Activated CD4-positive, alpha-beta T cell treated with anti-CD3 and anti-CD28 coated beads, Interleukin-2, amount 10 ng/mL, durations not matched to agents 7 days and 5 days (primary cell): ENCODE results near the gene CLK1. TPM values are rescaled to one million over a fixed set of nuclear protein-coding genes. Genes with fewer than 3 reads are reported as not detected.

Experiments
- CTCF ChIA-PET: fragments of 350-600 bp; sonication (Branson Sonifier 250); formaldehyde crosslinking; loops from one replicate; lab custom pipeline; 2021; ENCODE audit warnings: antibody characterized with exemption; lab: Charles Lee
- POLR2A ChIA-PET: fragments of 350-600 bp; sonication (Branson Sonifier 250); formaldehyde crosslinking; loops from one replicate; lab custom pipeline; 2021; ENCODE audit warnings: antibody characterized with exemption; lab: Charles Lee
- DNase-seq: peaks from one replicate; pipeline ENCODE4 v3.0.0-alpha.2; 2020
- H3K27ac Mint-ChIP-seq: one replicate; pipeline ENCODE4 v1.8.0; 2021; ENCODE audit warnings: mild to moderate bottlenecking, moderate library complexity, mixed read lengths
- H3K27me3 Mint-ChIP-seq: one replicate; pipeline ENCODE4 v1.8.0; 2021; ENCODE audit warnings: mixed read lengths
- H3K36me3 Mint-ChIP-seq: one replicate; pipeline ENCODE4 v1.8.0; 2021; ENCODE audit warnings: low read depth, mixed read lengths
- H3K4me1 Mint-ChIP-seq: one replicate; pipeline ENCODE4 v1.8.0; 2021; ENCODE audit warnings: mixed read lengths
- H3K4me3 Mint-ChIP-seq: one replicate; pipeline ENCODE4 v1.8.0; 2021; ENCODE audit warnings: mild to moderate bottlenecking, moderate library complexity, mixed read lengths
- H3K9me3 Mint-ChIP-seq: one replicate; pipeline ENCODE4 v1.8.0; 2021; ENCODE audit warnings: mixed read lengths
- total RNA-seq, 2 experiments: library from RNA; stranded (reverse); gene quantifications; one replicate each; pipeline ENCODE4 v1.2.3, GENCODE V29; 2021

The CLK1 gene
- total RNA-seq, 2 experiments from 2014 or later: 120 to 142 TPM

DNA sequence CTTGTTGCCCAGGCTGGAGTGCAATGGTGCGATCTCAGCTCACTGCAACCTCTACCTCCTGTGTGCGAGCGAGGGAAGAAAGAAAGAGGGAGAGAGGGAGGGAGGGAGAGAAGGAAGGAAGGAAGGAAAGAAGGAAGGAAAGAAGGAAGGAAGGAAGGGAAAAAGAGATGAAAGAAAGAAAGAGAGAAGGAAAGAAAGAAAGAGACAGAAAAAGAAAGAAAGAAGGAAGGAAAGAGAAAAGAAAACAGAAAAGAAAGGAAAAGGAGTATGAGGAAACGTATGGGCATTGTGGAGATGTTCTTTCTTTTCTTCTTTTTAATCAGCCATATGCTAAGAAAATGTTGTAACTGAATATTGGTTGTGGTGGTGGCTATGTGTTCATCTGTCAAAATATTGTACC is 16.5 kb downstream of the CLK1 start:
- no peak overlapping the region for H3K27ac Mint-ChIP-seq
- CTCF ChIA-PET: interaction anchor here (1.4 to 2.4 kb wide), 2 partner anchors 10 to 34 kb away, joined by 3 to 13 read pairs; no protein-coding TSS in a partner anchor
- H3K4me1 Mint-ChIP-seq: no peaks in the 10 kb centered on the region
- no peak overlapping the region for H3K4me3 Mint-ChIP-seq
- DNase-seq: no peak
- H3K27me3 Mint-ChIP-seq: no peaks in the 10 kb centered on the region
- POLR2A ChIA-PET: interaction anchor here (0.7 kb wide), 1 partner anchor 279 kb away, joined by 6 read pairs; no protein-coding TSS in a partner anchor
- H3K9me3 Mint-ChIP-seq: no peaks in the 10 kb centered on the region
- peaks cover 28% of the 10 kb centered on the region for H3K36me3 Mint-ChIP-seq

DNA sequence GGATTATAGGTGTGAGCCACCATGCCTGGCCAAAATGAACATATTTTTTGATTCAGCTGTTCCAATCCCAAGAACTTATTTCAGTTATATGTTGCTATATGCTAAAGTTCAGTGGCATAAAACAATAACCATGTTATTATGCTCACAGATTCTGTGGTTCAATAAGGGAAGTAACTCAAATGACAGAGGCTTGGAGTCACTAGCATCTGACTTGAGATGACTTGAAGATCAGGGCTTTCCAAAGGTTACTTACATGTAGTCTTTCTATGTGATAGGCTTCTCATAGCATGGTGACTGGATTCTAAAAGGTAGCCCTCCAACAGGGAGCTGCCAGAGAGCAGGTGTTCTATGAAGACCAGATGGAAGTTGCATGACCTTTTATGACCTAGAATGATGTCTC is 17.2 kb downstream of the CLK1 start:
- CTCF ChIA-PET: interaction anchor here (0.7 kb wide), 1 partner anchor 320 kb away, joined by 3 read pairs; no protein-coding TSS in a partner anchor
- POLR2A ChIA-PET: no interaction called here
- Mint-ChIP-seq H3K4me3 (no peak overlapping the region), H3K27ac (no peak overlapping the region), H3K36me3 (peaks cover 21% of the 10 kb centered on the region), H3K9me3 (no peaks in the 10 kb centered on the region), H3K27me3 (no peaks in the 10 kb centered on the region), H3K4me1 (no peaks in the 10 kb centered on the region)
- DNase-seq: no peak

DNA sequence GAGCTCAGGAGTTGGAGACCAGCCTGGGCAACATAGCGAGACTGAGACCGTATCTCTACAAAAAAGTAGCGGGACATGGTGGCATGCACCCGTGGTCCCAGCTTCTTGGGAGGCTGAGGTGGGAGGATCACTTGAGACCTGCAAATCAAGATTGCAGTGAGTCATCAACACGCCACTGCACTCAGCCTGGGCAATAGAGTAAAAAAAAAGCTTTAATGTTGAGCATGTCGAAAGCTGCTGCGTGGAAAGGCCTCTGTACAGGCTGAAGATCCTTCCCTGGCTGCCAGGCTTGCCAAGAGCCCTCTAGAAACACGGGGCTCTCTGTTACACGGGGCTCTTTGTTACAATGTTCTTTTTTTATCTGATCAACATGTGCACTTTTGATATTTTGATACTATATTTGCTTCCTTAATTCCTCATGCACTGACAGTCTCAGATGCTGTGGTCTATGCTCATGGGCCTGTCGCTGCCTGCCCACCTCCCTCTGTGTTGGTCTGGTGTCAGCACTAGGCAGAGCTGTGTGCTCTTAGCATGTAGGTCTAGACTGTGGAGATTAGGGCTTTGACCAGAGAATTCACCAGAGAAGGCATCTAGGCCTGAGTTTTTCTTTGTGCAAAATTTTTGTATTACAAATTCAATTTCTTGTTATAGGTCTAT is 18.7 kb downstream of the CLK1 start:
- Mint-ChIP-seq H3K27ac (no peak overlapping the region), H3K36me3 (peaks cover 6% of the 10 kb centered on the region), H3K27me3 (no peaks in the 10 kb centered on the region), H3K4me1 (no peaks in the 10 kb centered on the region), H3K9me3 (no peaks in the 10 kb centered on the region), H3K4me3 (no peak overlapping the region)
- ChIA-PET CTCF (interaction anchor here (0.7 to 1.9 kb wide), 8 partner anchors 8 to 91 kb away, joined by 3 to 6 read pairs (median 4); no protein-coding TSS in a partner anchor), POLR2A (no interaction called here)
- no peak for DNase-seq

DNA sequence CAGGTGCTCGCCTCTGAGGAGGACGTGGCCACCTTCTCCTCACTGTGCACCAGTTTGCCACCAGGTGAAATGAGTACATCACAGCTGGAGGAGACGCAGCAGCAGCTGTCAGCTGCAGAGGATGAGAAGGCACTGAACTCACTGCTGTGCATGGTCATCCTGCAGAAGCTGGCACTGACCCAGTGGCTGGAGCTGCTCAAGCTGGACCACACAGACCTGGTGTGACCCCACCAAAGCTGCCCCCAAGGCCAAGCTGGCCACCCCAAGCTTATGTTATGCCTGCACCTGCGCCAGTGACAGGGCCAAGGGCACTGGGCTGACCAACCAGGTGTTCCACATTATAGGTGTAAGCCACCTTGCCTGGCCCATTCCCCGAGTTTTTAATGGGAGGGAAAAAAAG is 19.3 kb downstream of the CLK1 start:
- Mint-ChIP-seq H3K4me3 (no peak overlapping the region), H3K9me3 (no peaks in the 10 kb centered on the region), H3K27me3 (no peaks in the 10 kb centered on the region), H3K27ac (no peak overlapping the region), H3K4me1 (no peaks in the 10 kb centered on the region), H3K36me3 (peaks cover under 1% of the 10 kb centered on the region)
- CTCF ChIA-PET: interaction anchor here (0.7 to 1.9 kb wide), 7 partner anchors 8 to 31 kb away, joined by 3 to 6 read pairs (median 4); no protein-coding TSS in a partner anchor
- DNase-seq: no peak
- POLR2A ChIA-PET: no interaction called here

DNA sequence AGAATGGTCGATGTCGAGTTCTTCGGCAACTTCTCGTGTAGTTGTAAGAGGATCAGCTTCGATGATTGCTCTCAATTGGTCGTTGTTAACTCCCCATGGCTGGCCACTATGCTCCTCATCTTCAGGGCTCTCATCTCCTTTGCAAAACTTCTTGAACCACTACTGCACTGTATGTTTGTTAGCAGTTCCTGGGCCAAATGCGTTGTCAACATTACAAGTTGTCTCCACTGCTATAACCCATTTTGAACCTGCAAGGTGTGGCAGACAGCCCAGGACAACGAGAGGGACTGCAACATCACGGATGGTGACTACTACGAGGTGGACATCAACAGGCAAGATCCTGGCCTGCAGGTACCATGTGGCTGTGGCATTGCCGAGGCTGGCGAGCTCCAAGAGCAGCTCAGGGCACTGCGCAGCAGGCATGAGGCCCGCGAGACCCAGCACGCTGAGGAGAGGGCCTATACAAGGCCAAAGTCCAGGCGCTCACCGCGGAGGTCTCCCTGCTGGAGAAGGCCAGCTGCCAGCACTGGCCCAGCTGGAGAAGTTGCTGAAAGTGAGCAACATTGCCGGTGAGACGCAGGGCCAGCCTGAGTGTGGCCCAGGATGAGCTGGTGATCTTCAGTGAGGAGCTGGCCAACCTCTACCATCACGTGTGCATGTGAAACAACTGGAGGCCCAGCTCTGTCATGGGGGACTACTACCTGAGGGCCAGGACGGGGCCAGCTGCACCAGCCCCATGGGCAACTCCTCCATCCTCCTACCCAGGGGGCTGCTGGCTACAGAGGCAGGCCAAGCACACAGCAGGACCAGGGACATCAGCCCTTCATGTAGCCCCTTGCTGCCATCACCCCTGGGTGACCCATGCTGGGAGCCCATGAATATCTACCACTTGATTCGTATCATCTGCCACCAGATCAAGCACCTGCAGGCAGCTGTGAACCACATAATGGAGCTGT is 20.2 kb downstream of the CLK1 start:
- H3K36me3 Mint-ChIP-seq: no peaks in the 10 kb centered on the region
- H3K4me1 Mint-ChIP-seq: no peaks in the 10 kb centered on the region
- no peak overlapping the region for H3K4me3 Mint-ChIP-seq
- ChIA-PET POLR2A (no interaction called here), CTCF (interaction anchor here (0.6 to 1.9 kb wide), 5 partner anchors 9 to 87 kb away, joined by 3 to 6 read pairs (median 4); no protein-coding TSS in a partner anchor)
- no peaks in the 10 kb centered on the region for H3K27me3 Mint-ChIP-seq
- H3K9me3 Mint-ChIP-seq: peaks cover 2% of the 10 kb centered on the region
- no peak overlapping the region for H3K27ac Mint-ChIP-seq
- no peak for DNase-seq

DNA sequence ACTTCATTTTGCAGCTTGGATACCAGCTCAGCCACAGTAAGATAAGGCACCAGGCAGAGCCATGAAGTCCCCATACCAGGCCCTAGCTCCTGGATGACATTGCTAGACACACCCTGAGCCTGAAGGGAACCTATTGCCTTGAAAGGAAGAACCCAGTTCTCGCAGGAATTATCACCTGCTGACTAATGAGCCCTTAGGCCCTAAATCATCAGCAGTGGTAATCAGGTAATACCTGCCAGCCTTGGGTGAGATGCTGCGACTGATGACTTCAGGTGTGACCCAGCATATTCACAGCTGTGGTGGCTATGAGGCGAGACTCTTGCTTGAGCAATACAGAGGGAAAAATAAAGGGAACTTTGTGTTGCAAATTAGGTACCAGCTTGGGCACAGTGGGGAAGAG is 24.9 kb downstream of the CLK1 start:
- Mint-ChIP-seq H3K36me3 (peaks cover 1% of the 10 kb centered on the region), H3K4me3 (no peak overlapping the region), H3K27me3 (no peaks in the 10 kb centered on the region), H3K27ac (no peak overlapping the region), H3K9me3 (peaks cover 10% of the 10 kb centered on the region), H3K4me1 (no peaks in the 10 kb centered on the region)
- CTCF ChIA-PET: interaction anchor here (1.4 to 1.7 kb wide), 2 partner anchors 12 to 22 kb away, joined by 3 to 4 read pairs; no protein-coding TSS in a partner anchor
- DNase-seq: no peak
- POLR2A ChIA-PET: no interaction called here

DNA sequence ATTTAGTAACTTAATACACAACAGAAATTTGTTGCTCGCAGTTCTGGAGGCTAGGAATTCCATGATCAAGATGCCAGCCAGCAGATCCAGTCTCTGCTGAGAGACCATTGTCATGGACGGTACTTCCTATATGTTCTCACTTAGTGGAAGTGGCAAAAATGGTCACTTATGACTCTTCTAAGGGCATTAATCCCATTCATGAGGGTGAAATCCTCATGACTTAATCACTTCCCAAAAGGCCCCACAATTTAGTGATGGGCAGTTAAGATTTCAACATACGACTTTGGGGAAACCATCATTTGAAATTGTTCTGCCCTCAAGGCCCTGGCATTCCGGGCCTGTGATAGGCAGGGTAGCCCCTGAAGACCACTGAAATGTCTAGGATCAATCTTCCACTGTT is 29.8 kb downstream of the CLK1 start:
- no peak overlapping the region for H3K4me3 Mint-ChIP-seq
- H3K36me3 Mint-ChIP-seq: peaks cover 1% of the 10 kb centered on the region
- no peaks in the 10 kb centered on the region for H3K4me1 Mint-ChIP-seq
- DNase-seq: no peak
- H3K27ac Mint-ChIP-seq: no peak overlapping the region
- POLR2A ChIA-PET: no interaction called here
- CTCF ChIA-PET: interaction anchor here (1.2 to 1.3 kb wide), 2 partner anchors 8 to 11 kb away, joined by 3 to 5 read pairs; no protein-coding TSS in a partner anchor
- peaks cover 12% of the 10 kb centered on the region for H3K9me3 Mint-ChIP-seq
- H3K27me3 Mint-ChIP-seq: no peaks in the 10 kb centered on the region

DNA sequence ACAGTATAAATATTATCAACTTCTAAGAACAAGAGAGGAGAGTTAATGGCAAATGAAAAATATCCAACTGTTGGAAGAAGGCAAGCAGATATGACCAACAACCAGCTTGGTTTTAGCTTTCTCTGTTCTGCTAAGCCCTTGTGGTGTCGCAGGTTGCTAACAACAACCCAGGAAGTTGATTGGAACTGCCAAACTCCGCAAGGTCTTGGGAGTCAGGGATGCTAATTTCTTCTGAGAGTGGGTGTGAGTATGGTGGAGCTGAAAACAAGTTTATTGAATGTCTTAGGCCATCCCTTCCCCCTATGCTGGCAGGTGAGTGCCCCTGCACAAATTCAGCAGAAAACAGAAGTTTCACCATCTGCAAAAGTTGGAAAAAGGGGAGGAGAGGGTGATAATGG is 35.2 kb downstream of the CLK1 start:
- peaks cover 3% of the 10 kb centered on the region for H3K36me3 Mint-ChIP-seq
- DNase-seq: no peak
- no peaks in the 10 kb centered on the region for H3K4me1 Mint-ChIP-seq
- H3K27me3 Mint-ChIP-seq: no peaks in the 10 kb centered on the region
- no peak overlapping the region for H3K27ac Mint-ChIP-seq
- no peak overlapping the region for H3K4me3 Mint-ChIP-seq
- ChIA-PET CTCF (interaction anchor here (0.9 kb wide), 1 partner anchor 10 kb away, joined by 4 read pairs; no protein-coding TSS in a partner anchor), POLR2A (no interaction called here)
- peaks cover 2% of the 10 kb centered on the region for H3K9me3 Mint-ChIP-seq

DNA sequence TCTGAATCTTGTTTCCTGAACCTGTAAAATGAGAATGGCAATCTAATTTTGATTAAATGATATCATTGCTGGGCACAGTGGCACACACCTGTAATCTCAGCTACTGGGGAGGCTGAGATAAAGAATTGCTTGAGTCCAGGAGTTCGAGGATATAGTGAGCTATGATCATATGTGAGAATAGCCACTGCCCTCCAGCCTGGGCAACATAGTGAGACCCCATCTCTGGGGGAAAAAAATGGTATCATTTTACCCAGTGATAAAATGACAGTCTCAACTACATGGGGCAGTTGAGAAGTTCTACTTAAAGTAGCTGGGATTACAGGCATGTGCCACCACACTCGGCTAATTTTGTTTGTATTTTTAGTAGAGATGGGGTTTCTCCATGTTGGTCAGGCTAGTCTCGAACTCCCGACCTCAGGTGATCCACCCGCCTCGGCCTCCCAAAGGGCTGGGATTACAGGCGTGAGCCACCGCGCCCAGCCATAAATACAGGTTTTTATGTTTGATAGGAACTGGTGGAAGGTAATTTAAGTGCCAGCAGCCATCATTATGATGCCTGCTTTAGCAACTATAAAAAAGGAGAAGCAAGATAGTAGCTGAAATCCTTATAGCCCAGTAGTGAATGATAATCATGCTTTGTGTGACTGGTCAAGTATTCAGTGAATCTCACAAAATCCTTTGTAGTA is 35.7 kb downstream of the CLK1 start:
- no peak for DNase-seq
- ChIA-PET POLR2A (no interaction called here), CTCF (interaction anchor here (0.7 to 2.3 kb wide), 4 partner anchors 10 to 115 kb away, joined by 3 to 8 read pairs (median 5); no protein-coding TSS in a partner anchor)
- H3K36me3 Mint-ChIP-seq: peaks cover 3% of the 10 kb centered on the region
- peaks cover 2% of the 10 kb centered on the region for H3K9me3 Mint-ChIP-seq
- no peak overlapping the region for H3K4me3 Mint-ChIP-seq
- no peaks in the 10 kb centered on the region for H3K4me1 Mint-ChIP-seq
- no peaks in the 10 kb centered on the region for H3K27me3 Mint-ChIP-seq
- no peak overlapping the region for H3K27ac Mint-ChIP-seq

DNA sequence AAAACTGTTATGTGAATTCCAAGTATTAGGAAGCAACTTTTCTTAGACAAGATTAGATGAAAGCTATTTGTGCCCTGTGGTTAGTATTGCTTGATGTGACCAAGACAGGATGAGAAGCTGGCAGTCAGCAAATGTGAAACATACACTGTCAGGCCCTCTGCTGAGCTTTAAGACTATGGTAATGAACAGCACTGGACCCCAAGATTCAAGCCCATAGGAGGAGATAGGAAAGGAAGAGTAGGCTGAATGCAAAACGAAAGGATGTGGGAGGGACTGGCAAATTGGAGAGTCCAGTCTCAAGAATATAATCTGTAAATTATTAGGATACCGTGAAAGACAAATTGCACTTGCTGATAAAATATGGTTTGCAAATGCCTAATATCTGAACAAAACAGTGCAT is 36.4 kb downstream of the CLK1 start:
- POLR2A ChIA-PET: no interaction called here
- no peaks in the 10 kb centered on the region for H3K9me3 Mint-ChIP-seq
- no peaks in the 10 kb centered on the region for H3K27me3 Mint-ChIP-seq
- H3K27ac Mint-ChIP-seq: no peak overlapping the region
- no peak for DNase-seq
- CTCF ChIA-PET: interaction anchor here (0.7 to 2.3 kb wide), 5 partner anchors 9 to 115 kb away, joined by 3 to 8 read pairs (median 4); no protein-coding TSS in a partner anchor
- no peaks in the 10 kb centered on the region for H3K4me1 Mint-ChIP-seq
- no peak overlapping the region for H3K4me3 Mint-ChIP-seq
- peaks cover 3% of the 10 kb centered on the region for H3K36me3 Mint-ChIP-seq

DNA sequence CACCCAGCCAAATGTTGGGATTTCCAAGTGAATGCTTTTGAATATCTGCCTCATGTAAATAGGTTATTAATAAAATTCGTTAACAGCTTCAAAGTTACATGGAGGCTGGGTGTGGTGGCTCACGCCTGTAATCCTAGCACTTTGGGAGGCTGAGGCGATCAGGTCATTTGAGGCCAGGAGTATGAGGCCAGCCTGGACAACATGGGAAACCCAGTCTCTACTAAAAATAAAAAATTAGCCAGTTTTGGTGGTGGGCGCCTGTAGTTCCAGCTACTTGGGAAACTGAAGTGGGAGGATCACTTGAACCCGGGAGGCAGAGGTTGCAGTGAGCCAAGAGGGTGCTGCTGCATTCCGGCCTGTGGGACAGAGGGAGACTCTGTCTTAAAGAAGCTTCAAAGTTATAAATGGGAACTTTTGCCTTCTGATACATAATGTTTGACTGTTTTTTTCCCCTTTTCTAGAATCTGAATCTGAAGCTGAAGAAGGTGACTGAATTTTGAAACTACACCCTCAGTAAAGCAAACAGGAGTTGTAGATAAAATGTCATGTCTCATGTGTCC is 42.7 kb downstream of the CLK1 start:
- Mint-ChIP-seq H3K4me3 (no peak overlapping the region), H3K27ac (no peak overlapping the region), H3K4me1 (peaks cover 9% of the 10 kb centered on the region), H3K36me3 (peaks cover 41% of the 10 kb centered on the region), H3K9me3 (no peaks in the 10 kb centered on the region), H3K27me3 (no peaks in the 10 kb centered on the region)
- ChIA-PET CTCF (no interaction called here), POLR2A (interaction anchor here (0.7 kb wide), 1 partner anchor 110 kb away, joined by 3 read pairs; no protein-coding TSS in a partner anchor)
- no peak for DNase-seq
